Measurements from ENCODE around the gene RIPK4.

DNA sequence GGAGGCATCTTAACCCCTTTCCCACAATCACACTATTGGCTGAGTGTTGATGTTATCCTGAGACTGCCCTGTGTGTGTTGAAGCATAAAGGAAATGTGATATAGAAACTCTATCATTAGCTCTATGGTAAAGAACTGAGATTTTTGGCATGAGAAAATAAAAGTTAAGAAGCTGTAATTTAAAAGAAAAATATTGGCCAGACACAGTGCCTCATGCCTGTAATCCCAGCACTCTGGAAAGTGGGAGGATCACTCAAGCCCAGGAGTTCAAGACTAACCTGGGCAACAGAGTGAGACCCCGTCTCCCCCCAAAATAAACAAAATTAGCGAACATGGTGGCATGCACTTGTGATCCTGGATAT is 14.2 kb upstream of the RIPK4 start:
- no peak for TF ChIP-seq RAD21 (IDR thresholded peaks at IDR 0.05)
- TF ChIP-seq TAF1 (conservative IDR thresholded peaks at IDR 0.05): no peak
- TF ChIP-seq, protein P1, sequence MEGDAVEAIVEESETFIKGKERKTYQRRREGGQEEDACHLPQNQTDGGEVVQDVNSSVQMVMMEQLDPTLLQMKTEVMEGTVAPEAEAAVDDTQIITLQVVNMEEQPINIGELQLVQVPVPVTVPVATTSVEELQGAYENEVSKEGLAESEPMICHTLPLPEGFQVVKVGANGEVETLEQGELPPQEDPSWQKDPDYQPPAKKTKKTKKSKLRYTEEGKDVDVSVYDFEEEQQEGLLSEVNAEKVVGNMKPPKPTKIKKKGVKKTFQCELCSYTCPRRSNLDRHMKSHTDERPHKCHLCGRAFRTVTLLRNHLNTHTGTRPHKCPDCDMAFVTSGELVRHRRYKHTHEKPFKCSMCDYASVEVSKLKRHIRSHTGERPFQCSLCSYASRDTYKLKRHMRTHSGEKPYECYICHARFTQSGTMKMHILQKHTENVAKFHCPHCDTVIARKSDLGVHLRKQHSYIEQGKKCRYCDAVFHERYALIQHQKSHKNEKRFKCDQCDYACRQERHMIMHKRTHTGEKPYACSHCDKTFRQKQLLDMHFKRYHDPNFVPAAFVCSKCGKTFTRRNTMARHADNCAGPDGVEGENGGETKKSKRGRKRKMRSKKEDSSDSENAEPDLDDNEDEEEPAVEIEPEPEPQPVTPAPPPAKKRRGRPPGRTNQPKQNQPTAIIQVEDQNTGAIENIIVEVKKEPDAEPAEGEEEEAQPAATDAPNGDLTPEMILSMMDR (IDR thresholded peaks at IDR 0.05; ENCODE audit: low read depth, low read length, missing input control): no peak
- TF ChIP-seq YY1 (IDR thresholded peaks at IDR 0.05): no peak
- TF ChIP-seq, protein P2, sequence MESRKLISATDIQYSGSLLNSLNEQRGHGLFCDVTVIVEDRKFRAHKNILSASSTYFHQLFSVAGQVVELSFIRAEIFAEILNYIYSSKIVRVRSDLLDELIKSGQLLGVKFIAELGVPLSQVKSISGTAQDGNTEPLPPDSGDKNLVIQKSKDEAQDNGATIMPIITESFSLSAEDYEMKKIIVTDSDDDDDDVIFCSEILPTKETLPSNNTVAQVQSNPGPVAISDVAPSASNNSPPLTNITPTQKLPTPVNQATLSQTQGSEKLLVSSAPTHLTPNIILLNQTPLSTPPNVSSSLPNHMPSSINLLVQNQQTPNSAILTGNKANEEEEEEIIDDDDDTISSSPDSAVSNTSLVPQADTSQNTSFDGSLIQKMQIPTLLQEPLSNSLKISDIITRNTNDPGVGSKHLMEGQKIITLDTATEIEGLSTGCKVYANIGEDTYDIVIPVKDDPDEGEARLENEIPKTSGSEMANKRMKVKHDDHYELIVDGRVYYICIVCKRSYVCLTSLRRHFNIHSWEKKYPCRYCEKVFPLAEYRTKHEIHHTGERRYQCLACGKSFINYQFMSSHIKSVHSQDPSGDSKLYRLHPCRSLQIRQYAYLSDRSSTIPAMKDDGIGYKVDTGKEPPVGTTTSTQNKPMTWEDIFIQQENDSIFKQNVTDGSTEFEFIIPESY (IDR thresholded peaks at IDR 0.05): no peak
- TF ChIP-seq GABPA (IDR thresholded peaks at IDR 0.05 in 1 of 2, conservative IDR thresholded peaks at IDR 0.05 in 1 of 2): no peak
- TF ChIP-seq, protein P3, sequence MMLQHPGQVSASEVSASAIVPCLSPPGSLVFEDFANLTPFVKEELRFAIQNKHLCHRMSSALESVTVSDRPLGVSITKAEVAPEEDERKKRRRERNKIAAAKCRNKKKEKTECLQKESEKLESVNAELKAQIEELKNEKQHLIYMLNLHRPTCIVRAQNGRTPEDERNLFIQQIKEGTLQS (IDR thresholded peaks at IDR 0.05): no peak
